B cell (primary cell): ENCODE measurements around the gene SMARCA4. TPM values are rescaled to one million over a fixed set of nuclear protein-coding genes. Genes with fewer than 3 reads are reported as not detected.

Source experiments
- ATAC-seq: fragments of 200-7000 bp; cut with Tn5 transposase; one replicate; pipeline ENCODE4 v1.10.0; 2021; ENCODE audit warnings: low read depth, mild to moderate bottlenecking, moderate number of reproducible peaks, moderate library complexity
- CTCF ChIA-PET: fragments of 350-600 bp; sonication (Branson Sonifier 250); formaldehyde crosslinking; loops from one replicate; lab custom pipeline; 2021; ENCODE audit warnings: antibody characterized with exemption, inconsistent platforms; lab: Charles Lee
- POLR2A ChIA-PET: fragments of 350-600 bp; sonication (Branson Sonifier 250); formaldehyde crosslinking; loops from one replicate; lab custom pipeline; 2021; ENCODE audit warnings: antibody characterized with exemption; lab: Charles Lee
- DNase-seq: peaks from one replicate; pipeline ENCODE4 v3.0.0; 2013
- H2AFZ ChIP-seq: 2 replicates; pipeline ENCODE4 v1.6.1; 2012; ENCODE audit warnings: mild to moderate bottlenecking, low read depth, low read length; ENCODE audit not compliant: insufficient read depth, poor library complexity, severe bottlenecking
- H3K27ac ChIP-seq, 2 donors: 1 replicate in 1 of 2; 2 replicates in 1 of 2; pipeline ENCODE4 v1.5.1; 2012 to 2013; ENCODE audit warnings: low read length in 2 of 2, mild to moderate bottlenecking in 2 of 2, moderate library complexity in 1 of 2
- H3K27me3 ChIP-seq, 4 experiments: fragments of 200-600 bp in 1 of 4; sonication (generic) in 1 of 4; replicated peaks in 1 of 4; 1 replicate in 2 of 4; 2 replicates in 2 of 4; pipeline versions ENCODE4 v1.6.1 to v1.7.0; 2013 to 2016; ENCODE audit warnings: low read length in 3 of 4, mild to moderate bottlenecking in 2 of 4, mixed read lengths in 1 of 4, moderate library complexity in 1 of 4; ENCODE audit not compliant: insufficient read depth in 4 of 4, control insufficient read depth in 3 of 4; ENCODE audit errors: control extremely low read depth in 1 of 4
- H3K36me3 ChIP-seq, 2 experiments: replicated peaks in 1 of 2; 1 replicate in 1 of 2; 2 replicates in 1 of 2; pipeline versions ENCODE4 v1.6.1 to v1.7.1; 2013; ENCODE audit warnings: low read length in 1 of 2; ENCODE audit not compliant: insufficient read depth in 2 of 2, control insufficient read depth in 1 of 2; ENCODE audit errors: control extremely low read depth in 1 of 2, extremely low read depth in 1 of 2
- H3K4me1 ChIP-seq, 2 donors: fragments of 200-600 bp in 1 of 2; sonication (generic) in 1 of 2; 1 replicate in 1 of 2; 2 replicates in 1 of 2; pipeline versions ENCODE4 v1.5.1 to v1.6.1; 2013 to 2017; ENCODE audit warnings: low read length in 2 of 2; ENCODE audit not compliant: control insufficient read depth in 2 of 2, insufficient read depth in 2 of 2
- H3K4me2 ChIP-seq: replicated peaks from 2 replicates; pipeline ENCODE3; 2012; ENCODE audit warnings: mild to moderate bottlenecking, low read depth, low read length; ENCODE audit not compliant: poor library complexity, severe bottlenecking
- H3K4me3 ChIP-seq, 5 experiments: fragments of 200-600 bp in 1 of 5; sonication (generic) in 1 of 5; 1 replicate in 3 of 5; 2 replicates in 2 of 5; pipeline versions ENCODE4 v1.5.1 to v1.7.0; 2011 to 2016; ENCODE audit warnings: low read length in 4 of 5, mild to moderate bottlenecking in 4 of 5, low read depth in 2 of 5, control low read depth in 1 of 5, moderate library complexity in 1 of 5; ENCODE audit not compliant: insufficient read depth in 1 of 5; ENCODE audit errors: control extremely low read depth in 1 of 5, extremely low read depth in 1 of 5
- H3K79me2 ChIP-seq: fragments of 200-600 bp; sonication (generic); one replicate; pipeline ENCODE4 v1.6.0; 2016; ENCODE audit warnings: low read length; ENCODE audit not compliant: control insufficient read depth, insufficient read depth
- H3K9ac ChIP-seq: fragments of 200-600 bp; sonication (generic); 2 replicates; pipeline ENCODE4 v1.6.1; 2017; ENCODE audit warnings: mild to moderate bottlenecking, low read length, moderate library complexity
- H3K9me3 ChIP-seq, 3 donors: one replicate each; pipeline versions ENCODE4 v1.6.1 to v1.7.1; 2013; ENCODE audit warnings: low read length in 2 of 3; ENCODE audit not compliant: control insufficient read depth in 2 of 3, insufficient read depth in 1 of 3; ENCODE audit errors: control extremely low read depth in 1 of 3
- H4K20me1 ChIP-seq: 2 replicates; pipeline ENCODE4 v1.6.0; 2012; ENCODE audit warnings: mild to moderate bottlenecking, low read length; ENCODE audit not compliant: insufficient read depth, control insufficient read depth, poor library complexity, severe bottlenecking
- H3K27ac Mint-ChIP-seq: one replicate; pipeline ENCODE4 v1.8.0; 2021; ENCODE audit warnings: mixed read lengths
- H3K27me3 Mint-ChIP-seq: one replicate; pipeline ENCODE4 v1.8.0; 2021; ENCODE audit warnings: mixed read lengths
- H3K4me1 Mint-ChIP-seq: one replicate; pipeline ENCODE4 v1.8.0; 2021; ENCODE audit warnings: mixed read lengths
- H3K4me3 Mint-ChIP-seq: one replicate; pipeline ENCODE4 v1.8.0; 2021; ENCODE audit warnings: mixed read lengths
- H3K9me3 Mint-ChIP-seq: one replicate; pipeline ENCODE4 v1.8.0; 2022; ENCODE audit warnings: mixed read lengths; ENCODE audit not compliant: insufficient read depth
- EZH2 ChIP-seq: IDR thresholded peaks from 2 replicates; pipeline ENCODE4 v1.6.1; 2012; ENCODE audit warnings: borderline replicate concordance, low read depth, mild to moderate bottlenecking, moderate library complexity, low read length; ENCODE audit not compliant: insufficient read depth, poor library complexity, severe bottlenecking
- WGBS: methylation state at CpG from one replicate; pipeline ENCODE4 v1.1.5; 2013; ENCODE audit warnings: missing lambda C conversion rate; ENCODE audit not compliant: insufficient coverage; 5-methylcytosine and 5-hydroxymethylcytosine counted together
- intact Hi-C: fragments of 100-400 bp; cut with micrococcal nuclease; formaldehyde crosslinking; loops from one replicate; pipeline ENCODE4 v1.10.0; 2022
- polyA plus RNA-seq: library from polyadenylated mRNA; depleted of rRNA; stranded (reverse); fragments of >200 nt; gene quantifications from 2 replicates; pipeline ENCODE4 v1.2.3, GENCODE V29; 2012
- total RNA-seq, 2 donors: library from RNA; stranded (reverse); fragments of 120-200 nt in 1 of 2; gene quantifications; 1 replicate in 1 of 2; 2 replicates in 1 of 2; pipeline versions ENCODE4 v1.2.3 to v1.2.4, GENCODE V29; 2013 to 2022
- TF ChIP-seq, protein P1 (sequence below): fragments of 200-600 bp; IDR thresholded peaks from one replicate; pipeline ENCODE4 v1.8.0; 2022; ENCODE audit warnings: antibody characterized with exemption, mild to moderate bottlenecking

Gene SMARCA4
- total and polyA plus RNA-seq, 2 donors (not counting 1 experiment from before 2014, with no cell fraction given): 49.7 to 82.3 TPM

DNA sequence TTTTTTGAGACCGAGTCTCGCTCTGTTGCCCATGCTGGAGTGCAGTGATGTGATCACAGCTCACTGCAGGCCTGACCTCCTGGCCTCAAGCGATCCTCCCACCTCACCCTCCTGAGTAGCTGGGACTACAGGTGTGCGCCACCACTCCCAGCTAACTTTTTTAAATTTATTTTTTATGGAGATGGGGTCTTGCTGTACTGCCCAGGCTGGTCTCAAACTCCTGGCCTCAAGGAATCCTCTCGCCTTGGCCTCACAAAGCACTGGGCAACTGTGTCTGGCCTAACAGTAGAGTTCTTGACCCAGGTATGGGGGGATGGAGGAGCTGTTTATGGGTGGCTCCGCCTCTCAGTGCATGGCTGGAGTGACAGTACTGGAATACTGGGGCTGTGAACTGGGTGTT, 59.6 kb downstream of the SMARCA4 start:
- Mint-ChIP-seq H3K27me3 (no peaks in the 10 kb centered on the region), H3K4me3 (no peak overlapping the region), H3K27ac (no peak overlapping the region), H3K9me3 (no peaks in the 10 kb centered on the region), H3K4me1 (no peaks in the 10 kb centered on the region)
- Histone ChIP-seq H3K4me3 (no peak overlapping the region), H3K27ac (no peak overlapping the region), H3K4me1 (no peaks in the 10 kb centered on the region), H3K79me2 (peaks cover 4% of the 10 kb centered on the region), H3K4me2 (no peak overlapping the region), H2AFZ (no peak overlapping the region), H3K9ac (no peak overlapping the region), H3K36me3 (peaks cover 0 to 78% of the 10 kb centered on the region in 2 experiments), H3K27me3 (no peaks in the 10 kb centered on the region), H3K9me3 (no peaks in the 10 kb centered on the region), H4K20me1 (peaks cover 6% of the 10 kb centered on the region)
- 100% methylated on average over 1 of the region's 6 CpGs for WGBS
- CTCF ChIA-PET: interaction anchor here (1.0 to 1.1 kb wide), 2 partner anchors 78 to 84 kb away, joined by 3 read pairs; no protein-coding TSS in a partner anchor
- DNase-seq: no peak
- intact Hi-C loops: no loop called here
- TF ChIP-seq, protein P1, sequence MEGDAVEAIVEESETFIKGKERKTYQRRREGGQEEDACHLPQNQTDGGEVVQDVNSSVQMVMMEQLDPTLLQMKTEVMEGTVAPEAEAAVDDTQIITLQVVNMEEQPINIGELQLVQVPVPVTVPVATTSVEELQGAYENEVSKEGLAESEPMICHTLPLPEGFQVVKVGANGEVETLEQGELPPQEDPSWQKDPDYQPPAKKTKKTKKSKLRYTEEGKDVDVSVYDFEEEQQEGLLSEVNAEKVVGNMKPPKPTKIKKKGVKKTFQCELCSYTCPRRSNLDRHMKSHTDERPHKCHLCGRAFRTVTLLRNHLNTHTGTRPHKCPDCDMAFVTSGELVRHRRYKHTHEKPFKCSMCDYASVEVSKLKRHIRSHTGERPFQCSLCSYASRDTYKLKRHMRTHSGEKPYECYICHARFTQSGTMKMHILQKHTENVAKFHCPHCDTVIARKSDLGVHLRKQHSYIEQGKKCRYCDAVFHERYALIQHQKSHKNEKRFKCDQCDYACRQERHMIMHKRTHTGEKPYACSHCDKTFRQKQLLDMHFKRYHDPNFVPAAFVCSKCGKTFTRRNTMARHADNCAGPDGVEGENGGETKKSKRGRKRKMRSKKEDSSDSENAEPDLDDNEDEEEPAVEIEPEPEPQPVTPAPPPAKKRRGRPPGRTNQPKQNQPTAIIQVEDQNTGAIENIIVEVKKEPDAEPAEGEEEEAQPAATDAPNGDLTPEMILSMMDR: no peak
- no peak for TF ChIP-seq EZH2
- ATAC-seq: no peak
- POLR2A ChIA-PET: no interaction called here

DNA sequence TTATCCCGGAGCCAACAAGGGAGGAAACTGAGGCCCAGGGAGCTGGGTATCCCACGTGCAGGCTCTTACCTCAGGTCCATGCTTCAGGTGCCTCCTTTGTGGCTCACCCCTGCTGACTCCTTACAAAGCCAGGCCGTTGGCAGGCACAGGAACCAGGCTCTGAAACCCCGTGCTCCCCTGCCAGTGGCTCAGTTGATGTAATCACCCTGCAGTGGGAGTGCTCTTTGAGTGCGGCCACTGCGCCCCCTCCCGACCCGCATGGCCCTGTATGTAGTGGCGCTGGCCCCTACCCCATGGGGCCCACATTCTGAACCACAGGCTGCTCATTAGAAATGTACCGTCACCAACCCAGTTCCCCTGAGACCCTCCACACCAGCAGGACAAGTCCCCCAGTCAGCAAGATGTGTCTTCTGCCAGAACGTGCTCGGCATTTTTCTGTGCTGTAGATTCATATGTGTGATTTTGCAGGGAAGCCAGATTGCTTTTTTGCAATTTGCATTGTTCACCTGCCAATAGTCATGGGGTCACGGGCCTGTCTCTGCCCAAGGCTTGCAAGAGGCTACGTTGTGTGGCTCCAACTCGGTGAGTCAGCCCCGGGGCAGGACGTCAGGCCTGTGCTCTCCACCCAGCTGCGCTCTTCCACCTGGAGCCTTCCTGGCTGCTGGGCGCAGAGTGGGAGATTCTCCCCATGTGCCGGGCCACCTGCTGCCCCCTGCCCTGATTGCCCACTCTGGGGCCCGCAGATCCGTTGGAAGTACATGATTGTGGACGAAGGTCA, 60.3 kb downstream of the SMARCA4 start:
- H3K36me3 ChIP-seq: peaks cover 0 to 76% of the 10 kb centered on the region in 2 experiments
- Mint-ChIP-seq H3K4me1 (no peaks in the 10 kb centered on the region), H3K27me3 (no peaks in the 10 kb centered on the region), H3K9me3 (no peaks in the 10 kb centered on the region), H3K27ac (no peak overlapping the region), H3K4me3 (no peak overlapping the region)
- H3K4me2 ChIP-seq: no peak overlapping the region
- no peaks in the 10 kb centered on the region for H3K27me3 ChIP-seq
- H2AFZ ChIP-seq: no peak overlapping the region
- 97% methylated on average over 22 of the region's 23 CpGs for WGBS
- no peaks in the 10 kb centered on the region for H3K9me3 ChIP-seq
- H3K4me3 ChIP-seq: no peak overlapping the region
- H3K9ac ChIP-seq: no peak overlapping the region
- H3K79me2 ChIP-seq: peaks cover 4% of the 10 kb centered on the region
- no peak overlapping the region for H3K27ac ChIP-seq
- H4K20me1 ChIP-seq: peaks cover 6% of the 10 kb centered on the region
- no peak for TF ChIP-seq EZH2
- TF ChIP-seq, protein P1: no peak
- CTCF ChIA-PET: interaction anchor here (1.0 to 1.8 kb wide), 4 partner anchors 10 to 85 kb away, joined by 3 to 4 read pairs (median 3); no protein-coding TSS in a partner anchor
- DNase-seq (no peak), ATAC-seq (no peak)
- POLR2A ChIA-PET: no interaction called here
- intact Hi-C loops: no loop called here
- H3K4me1 ChIP-seq: no peaks in the 10 kb centered on the region
